Hematopoietic multipotent progenitor cell treated with erythropoietin and hydrocortisone succinate and interleukin-3 and kit ligand, for 17 days (in vitro differentiated cells): Measurements from ENCODE around the gene CLRN3.

Experiments used
- DNase-seq: peaks from one replicate; pipeline ENCODE4 v3.0.0-alpha.2; 2015; ENCODE audit warnings: low spot score

CLRN3 gene

GRCh38 chr10:127899766-127900387 is 7.1 kb upstream of the CLRN3 start:
- DNase-seq, result no peak

GRCh38 chr10:127897177-127897576 is 4.4 kb upstream of the CLRN3 start:
- DNase-seq, result no peak

DNA sequence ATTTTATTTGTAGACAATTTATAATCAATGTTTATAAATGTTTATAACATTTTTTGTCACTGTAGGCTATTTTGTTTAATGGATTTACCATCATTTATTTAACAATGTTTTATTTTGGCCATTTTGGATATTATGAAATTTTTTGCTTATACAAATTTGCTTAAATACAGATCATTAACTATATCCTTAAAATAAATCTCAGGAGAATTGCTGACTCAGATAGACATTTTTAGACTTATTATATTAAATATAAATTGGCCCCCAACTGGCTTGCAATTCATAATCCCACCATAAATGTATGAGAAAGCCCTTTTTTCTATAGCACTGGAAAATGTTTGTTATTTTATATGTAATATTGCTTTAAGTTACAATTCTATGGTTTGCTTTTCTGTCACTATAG is 3.8 kb upstream of the CLRN3 start:
- DNase-seq, result no peak

DNA sequence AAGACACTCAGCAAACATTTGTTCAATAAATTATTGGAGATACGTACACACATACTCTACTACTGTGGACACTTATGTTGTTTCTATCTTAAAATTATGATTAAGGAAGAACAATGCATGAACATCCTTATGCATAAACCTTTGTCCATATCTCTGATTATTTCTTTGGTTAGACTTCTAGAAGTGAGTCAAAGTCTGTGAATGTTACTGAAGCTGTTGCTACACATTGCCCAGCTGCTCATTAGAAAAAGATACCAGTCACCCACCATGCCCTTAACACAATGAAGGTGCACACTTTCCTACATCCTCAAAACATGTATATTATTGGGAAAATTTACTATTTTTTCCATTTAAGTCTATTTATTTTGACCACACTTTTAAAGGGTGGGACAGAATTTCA is 1.4 kb upstream of the CLRN3 start:
- DNase-seq, result no peak

GRCh38 chr10:127890832-127891334 is 1.9 kb downstream of the CLRN3 start:
- DNase-seq, result no peak

DNA sequence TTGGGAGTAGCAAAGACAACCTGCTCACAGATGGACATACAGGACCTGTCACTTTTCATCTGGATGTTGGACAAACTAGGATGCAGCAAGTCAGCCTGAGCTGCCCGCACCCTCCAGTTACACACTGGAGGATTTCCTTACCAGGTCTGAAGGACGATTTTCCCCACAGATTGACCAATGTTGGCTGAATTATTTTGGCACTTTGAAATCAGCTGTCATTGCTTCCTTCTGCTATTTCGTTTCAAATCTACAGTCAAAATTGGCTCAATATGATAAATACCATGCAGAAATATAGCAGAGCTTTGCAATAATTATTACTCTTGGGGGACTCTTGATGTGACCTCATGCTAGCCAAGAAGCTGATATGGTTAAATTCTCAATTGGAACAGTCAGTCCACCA is 2.5 kb downstream of the CLRN3 start:
- DNase-seq, result no peak

GRCh38 chr10:127889605-127890195 is 3.0 kb downstream of the CLRN3 start:
- no peak for DNase-seq

DNA sequence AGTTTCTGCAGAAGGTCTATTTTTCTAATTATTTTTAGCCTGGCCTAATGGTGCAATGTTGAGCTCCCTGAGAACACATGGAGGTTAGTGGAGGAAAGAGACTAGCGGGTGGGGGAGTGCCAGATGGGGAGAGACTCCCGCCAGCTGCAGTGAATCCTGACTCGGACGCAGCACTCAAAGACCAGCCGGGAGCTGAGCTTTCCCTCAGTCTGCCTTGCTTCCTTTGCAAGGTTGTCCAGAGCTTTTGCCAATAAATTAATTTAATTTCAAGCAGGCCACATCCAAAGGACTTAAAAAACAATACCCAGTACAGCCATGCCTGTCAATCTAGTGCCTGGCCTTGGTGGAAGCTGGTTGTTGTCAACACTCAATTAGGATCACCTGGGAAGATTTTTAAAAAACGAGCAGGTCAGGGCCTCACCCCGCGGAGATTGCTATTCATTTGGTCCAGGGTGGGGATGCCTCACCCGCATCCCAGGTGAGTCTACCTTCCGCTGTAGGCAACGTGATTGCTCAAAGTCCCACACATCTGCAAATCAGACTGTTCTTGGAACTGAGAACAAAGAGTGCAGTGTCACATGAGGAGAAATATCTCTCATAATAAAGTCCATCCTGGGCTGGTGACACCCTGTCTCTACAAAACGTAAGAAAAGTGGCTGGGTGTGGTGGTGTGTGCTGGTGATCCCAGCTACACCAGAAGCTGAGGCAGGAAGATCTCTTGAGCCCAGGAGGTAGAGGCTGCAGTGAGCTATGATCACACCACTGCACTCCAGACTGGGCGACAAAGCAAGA is 4.0 kb downstream of the CLRN3 start:
- DNase-seq, result no peak

DNA sequence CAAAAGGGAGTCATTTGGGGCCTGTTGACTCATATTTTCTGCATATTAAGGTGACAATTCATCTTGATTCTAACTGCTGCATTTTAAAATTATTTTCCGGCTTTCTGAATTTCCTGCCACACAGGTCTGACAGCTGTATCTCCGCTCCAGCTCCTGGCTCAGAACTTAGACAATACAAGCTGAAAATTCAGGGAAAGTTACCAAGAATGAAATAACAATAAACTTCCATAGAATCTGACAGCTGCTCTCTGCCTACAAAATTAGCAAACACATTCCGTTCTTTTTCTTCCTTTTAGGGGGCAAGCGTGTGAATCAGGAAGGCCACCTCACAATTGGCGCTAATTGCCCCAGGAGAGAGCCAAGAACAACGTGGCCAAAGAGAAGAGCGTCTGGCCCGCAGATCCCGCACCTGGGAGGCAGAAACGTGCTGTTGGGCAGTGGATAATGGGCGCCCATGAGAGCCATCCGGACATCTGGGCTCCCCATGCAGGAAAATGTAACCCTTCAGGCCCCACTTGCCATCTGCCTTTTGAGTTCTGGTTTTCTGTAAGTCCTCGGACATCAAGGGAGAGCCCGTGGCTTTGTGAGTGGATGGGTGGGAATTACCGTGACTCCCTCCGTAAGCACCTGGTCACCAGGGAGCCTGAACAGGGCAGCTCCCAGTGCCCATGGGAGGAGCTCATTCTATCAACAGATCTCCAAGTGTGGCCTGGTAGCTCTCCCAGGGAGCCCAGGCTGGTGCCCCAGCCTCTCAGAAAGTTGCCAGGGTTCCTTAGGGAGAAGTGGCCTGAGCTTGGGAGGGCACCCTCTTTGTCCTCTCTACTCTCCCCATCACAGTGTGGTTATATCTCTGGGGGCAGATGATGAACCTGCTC is 5.0 kb downstream of the CLRN3 start:
- DNase-seq, result no peak

DNA sequence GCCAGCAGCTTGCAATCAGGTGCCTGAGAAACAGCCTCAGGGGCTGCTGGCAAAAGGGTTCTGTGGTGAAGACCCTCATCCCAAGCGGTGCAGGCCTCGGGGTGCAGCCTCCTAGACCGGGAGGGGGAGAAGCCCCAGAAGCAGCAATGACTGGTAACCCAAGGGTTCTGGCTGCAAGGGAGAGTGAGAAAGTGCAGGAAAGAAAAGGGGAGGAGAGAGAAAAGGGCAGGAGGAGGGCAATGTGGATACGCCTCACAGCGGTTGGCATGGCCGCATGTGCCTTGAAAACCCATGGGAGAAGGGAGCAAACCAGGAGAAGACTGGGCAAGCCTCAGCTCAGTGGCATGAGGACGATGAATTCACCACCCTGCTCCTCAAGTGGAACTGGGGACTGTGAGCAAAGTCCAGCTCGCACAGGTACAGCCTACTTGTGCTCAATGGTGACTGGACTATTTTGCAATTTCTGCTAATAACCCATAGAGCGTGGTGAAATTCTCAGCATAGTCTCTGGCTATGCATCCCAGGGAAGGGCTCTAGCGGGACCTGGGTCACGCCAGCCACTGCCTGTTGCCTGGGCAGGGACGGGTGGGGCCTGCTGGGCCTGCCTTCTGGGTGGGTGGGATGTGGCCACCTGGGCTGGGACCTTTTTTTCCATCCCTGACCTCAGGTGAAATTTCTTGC is 6.2 kb downstream of the CLRN3 start:
- DNase-seq, result no peak

GRCh38 chr10:127884501-127884900 is 8.2 kb downstream of the CLRN3 start:
- DNase-seq, result no peak

- no peak for DNase-seq
Measured at GRCh38 chr10:127883516-127883915, 9.2 kb downstream of the CLRN3 start.

DNA sequence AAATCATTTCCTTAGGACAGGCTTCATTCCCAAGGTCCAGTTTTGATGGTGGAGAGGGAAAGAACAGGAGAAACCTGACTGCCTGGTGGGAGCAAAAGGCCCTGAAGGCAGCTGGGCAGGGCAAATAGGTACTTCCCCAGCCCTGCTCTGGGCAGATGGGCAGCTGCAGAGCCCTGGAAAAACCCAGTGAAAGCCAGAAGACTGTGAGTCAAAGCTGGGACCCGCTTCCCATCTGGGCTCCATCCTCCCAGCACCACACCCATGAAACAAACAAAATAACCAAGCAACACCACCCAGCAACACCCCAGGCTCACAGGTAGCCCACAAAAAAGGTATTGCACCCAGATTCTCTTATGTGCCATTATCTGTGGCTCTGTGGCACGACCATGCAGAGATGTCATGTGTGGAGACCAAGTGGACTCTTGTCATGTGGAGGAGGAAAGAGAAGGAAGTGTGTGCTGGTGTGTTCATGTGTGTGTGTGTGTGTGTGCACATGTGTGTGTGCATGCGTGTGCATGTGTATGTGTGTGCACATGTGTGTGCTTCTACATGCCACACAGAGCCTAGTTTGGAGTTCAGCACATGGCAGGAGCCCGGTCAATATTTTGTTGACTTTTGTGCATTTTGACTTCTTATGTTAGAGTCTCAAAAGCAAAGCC is 9.8 kb downstream of the CLRN3 start:
- no peak for DNase-seq

DNA sequence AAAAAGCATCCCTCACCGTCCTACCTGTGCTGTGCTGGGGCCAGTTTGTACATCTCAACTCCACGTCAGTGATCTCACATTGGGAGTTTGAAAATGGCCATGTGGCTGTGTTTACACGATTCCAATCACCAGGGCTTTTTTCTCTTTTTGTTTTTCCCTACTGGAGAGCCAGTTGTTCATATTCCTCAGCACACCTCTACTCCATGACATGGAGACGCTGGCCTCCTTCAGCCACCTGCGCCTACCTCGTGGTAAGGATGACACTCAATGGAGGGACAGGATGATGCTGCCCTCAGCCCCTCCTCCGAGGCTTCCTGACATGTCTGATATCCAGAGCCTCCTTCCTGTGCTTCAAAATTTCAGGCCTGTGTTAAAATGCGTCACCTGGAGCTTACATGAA is 10.3 kb downstream of the CLRN3 start:
- DNase-seq, result no peak

DNA sequence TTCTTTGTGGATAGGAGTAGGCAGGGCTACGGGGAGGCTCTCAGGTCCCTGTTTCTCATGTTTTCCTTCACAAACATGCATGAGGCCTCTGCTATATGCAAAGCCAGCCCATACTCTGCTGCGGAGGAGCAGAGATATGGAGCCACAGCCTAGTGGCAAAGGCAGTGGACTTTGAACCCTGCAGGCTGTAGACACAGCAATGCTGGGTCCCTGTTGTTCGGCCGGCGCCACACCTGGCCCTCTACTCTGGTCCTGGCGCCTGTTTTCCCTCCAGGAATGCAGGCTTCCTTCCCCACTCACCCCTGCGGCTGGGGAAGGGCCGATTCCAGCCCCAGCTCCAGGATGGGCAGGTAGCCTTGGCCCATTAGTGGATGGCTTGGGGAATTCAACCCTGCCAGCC is 11.5 kb downstream of the CLRN3 start:
- DNase-seq, result no peak

DNA sequence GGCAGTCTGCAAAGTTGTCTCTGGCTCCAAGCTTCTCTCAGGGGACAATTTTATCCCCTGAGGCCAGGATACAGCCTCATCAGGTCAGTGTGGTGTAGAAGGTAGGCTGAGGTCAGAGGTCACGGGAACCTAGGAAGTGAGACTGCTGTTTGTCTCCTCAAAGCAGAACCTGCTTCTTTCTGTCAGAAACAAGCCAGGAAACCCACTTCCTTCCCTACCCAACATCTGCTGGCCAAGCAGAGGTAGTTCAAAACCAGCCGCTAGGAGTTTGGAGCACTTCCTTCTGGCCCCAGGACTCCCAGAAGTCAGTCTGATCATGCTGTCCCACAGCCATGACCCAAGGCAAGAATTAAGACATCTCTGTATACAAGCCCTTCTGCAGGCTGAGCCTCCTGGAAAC is 12.2 kb downstream of the CLRN3 start:
- DNase-seq, result no peak

GRCh38 chr10:127878475-127879055 is 14.2 kb downstream of the CLRN3 start:
- DNase-seq, result no peak

DNA sequence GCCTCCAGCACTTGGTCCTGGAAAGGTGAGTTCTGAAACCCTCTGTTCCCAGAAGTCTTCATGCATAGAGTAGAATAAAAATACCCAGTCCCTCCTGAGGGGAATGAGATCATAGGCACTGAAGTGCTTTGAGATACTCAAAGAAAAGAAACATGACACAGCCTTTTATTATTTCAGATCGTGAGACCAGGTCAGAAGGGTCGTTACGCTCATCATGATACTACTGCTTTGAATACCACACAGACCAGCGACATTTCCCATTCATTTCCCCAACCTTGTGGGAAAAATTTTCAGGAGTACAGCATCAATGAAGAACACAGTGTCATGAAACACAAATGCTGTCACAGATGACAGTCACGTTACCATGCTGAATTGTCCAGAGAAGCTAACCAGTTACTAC is 15.0 kb downstream of the CLRN3 start:
- no peak for DNase-seq

DNA sequence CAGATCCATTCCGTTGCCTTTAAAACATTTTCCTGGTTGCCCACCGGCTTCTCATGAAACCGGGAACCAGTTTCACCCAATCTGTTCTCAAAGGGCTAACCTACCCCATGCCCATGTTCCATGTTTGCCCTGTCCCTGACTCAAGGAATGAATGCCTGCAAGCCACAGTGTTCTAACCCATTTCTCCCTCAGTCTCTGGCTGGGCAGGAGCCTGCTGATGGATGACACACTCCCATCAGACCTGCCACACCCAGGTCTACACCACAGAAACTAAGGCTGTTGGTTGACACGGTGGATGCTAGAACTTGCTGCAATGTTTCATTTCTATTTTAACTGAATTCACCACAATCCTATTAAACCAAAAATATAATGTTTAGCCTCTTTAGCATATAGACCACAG is 15.6 kb downstream of the CLRN3 start:
- DNase-seq, result no peak

- DNase-seq, result no peak
Measured at GRCh38 chr10:127875916-127876315, 16.8 kb downstream of the CLRN3 start.

GRCh38 chr10:127875449-127875765 is 17.3 kb downstream of the CLRN3 start:
- DNase-seq, result no peak
